Peyer's patch (tissue), 4 donors: ENCODE data around the gene DNAJC15.

Experiments used
- CTCF ChIP-seq, 6 experiments: fragments of 450-650 bp in 4 of 6; fragments of 200-600 bp in 2 of 6; sonication (generic) in 1 of 6; IDR thresholded peaks; one replicate each; pipeline ENCODE4 v1.5.1; 2017 to 2019; ENCODE audit warnings: antibody characterized with exemption in 6 of 6, mild to moderate bottlenecking in 3 of 6, moderate library complexity in 1 of 6
- POLR2A ChIP-seq, 2 donors: fragments of 450-650 bp; IDR thresholded peaks; one replicate each; pipeline ENCODE4 v1.5.1; 2017; ENCODE audit warnings: antibody characterized with exemption in 2 of 2, mild to moderate bottlenecking in 2 of 2, moderate library complexity in 2 of 2

DNA sequence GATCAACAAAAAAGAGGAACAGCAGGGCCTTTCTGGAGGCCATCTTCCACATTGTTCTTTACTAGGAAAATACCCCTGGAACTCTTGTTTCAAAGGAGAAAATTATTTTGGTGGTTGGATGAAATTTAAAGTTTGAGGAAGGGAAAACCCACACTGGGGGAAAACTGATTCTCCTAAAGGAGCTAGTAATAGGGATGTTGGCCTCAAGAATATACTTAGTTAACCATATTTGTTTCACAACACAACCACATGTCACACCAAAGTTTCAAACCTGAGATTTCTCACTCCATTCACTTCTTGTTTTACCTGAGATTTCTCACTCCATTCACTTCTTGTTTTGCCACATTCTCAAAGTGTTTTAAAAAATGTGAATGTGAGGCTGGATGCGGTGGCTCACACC is 28.5 kb upstream of the DNAJC15 start:
- TF ChIP-seq POLR2A (IDR thresholded peaks at IDR 0.05) (no peak), CTCF (IDR thresholded peaks at IDR 0.05) (no peak)
